Measurements from ENCODE around the gene STX2.

GRCh38 chr12:130831246-130831645, 7.8 kb downstream of the STX2 start:
- TF ChIP-seq CTCF (IDR thresholded peaks at IDR 0.05; ENCODE audit: poor library complexity, severe bottlenecking) = no peak
- TF ChIP-seq REST (IDR thresholded peaks at IDR 0.05; ENCODE audit: borderline replicate concordance) = no peak
